Smooth muscle cell (in vitro differentiated cells): Measurements from ENCODE around the gene TSPAN11. TPM values are rescaled to one million over a fixed set of nuclear protein-coding genes. Genes with fewer than 3 reads are reported as not detected.

Experiments used
- DNase-seq: peaks from one replicate; lab custom pipeline; 2025; ENCODE audit not compliant: unreplicated experiment; lab: John Stamatoyannopoulos, UW
- H2AFZ ChIP-seq: fragments of 200-600 bp; sonication (generic); 2 replicates; pipeline ENCODE4 v1.6.0; 2016; ENCODE audit warnings: antibody characterized with exemption, low read depth, mild to moderate bottlenecking
- H3F3A ChIP-seq: fragments of 200-600 bp; sonication (generic); 2 replicates; pipeline ENCODE4 v1.6.0; 2017; ENCODE audit warnings: antibody characterized with exemption, low read depth
- H3K27ac ChIP-seq: fragments of 200-600 bp; sonication (generic); 2 replicates; pipeline ENCODE4 v1.5.1; 2016; ENCODE audit warnings: low read depth, mild to moderate bottlenecking
- H3K27me3 ChIP-seq: fragments of 200-600 bp; sonication (generic); 2 replicates; pipeline ENCODE4 v1.6.1; 2016; ENCODE audit warnings: low read depth, mild to moderate bottlenecking
- H3K36me3 ChIP-seq: fragments of 200-600 bp; sonication (generic); 2 replicates; pipeline ENCODE4 v1.5.1; 2016; ENCODE audit warnings: low read depth
- H3K4me1 ChIP-seq: fragments of 200-600 bp; sonication (generic); 2 replicates; pipeline ENCODE4 v1.5.1; 2016; ENCODE audit warnings: low read depth
- H3K4me2 ChIP-seq: fragments of 200-600 bp; sonication (generic); 2 replicates; pipeline ENCODE4 v1.6.0; 2016; ENCODE audit warnings: mild to moderate bottlenecking
- H3K4me3 ChIP-seq: fragments of 200-600 bp; sonication (generic); 2 replicates; pipeline ENCODE4 v1.5.1; 2016; ENCODE audit warnings: mild to moderate bottlenecking
- H3K79me2 ChIP-seq: fragments of 200-600 bp; sonication (generic); 2 replicates; pipeline ENCODE4 v1.6.0; 2016; ENCODE audit warnings: low read depth, mild to moderate bottlenecking
- H3K9ac ChIP-seq: fragments of 200-600 bp; sonication (generic); 2 replicates; pipeline ENCODE4 v1.6.0; 2016; ENCODE audit warnings: low read depth
- H3K9me3 ChIP-seq: fragments of 200-600 bp; sonication (generic); replicated peaks from 2 replicates; pipeline ENCODE4 v1.5.1; 2016; ENCODE audit warnings: low read depth
- H4K20me1 ChIP-seq: fragments of 200-600 bp; sonication (generic); 2 replicates; pipeline ENCODE4 v1.6.0; 2016; ENCODE audit warnings: low read depth
- WGBS: methylation state at CpG from one replicate; pipeline ENCODE4 v1.1.7; 2016; ENCODE audit warnings: low lambda C conversion rate; 5-methylcytosine and 5-hydroxymethylcytosine counted together
- polyA plus RNA-seq: library from polyadenylated mRNA; unstranded; fragments of >200 nt; fragmentation: Nextera tagmentation; extraction: Ambion mirVana; gene quantifications from 2 replicates; pipeline ENCODE4 v1.2.1, GENCODE V29; 2016
- total RNA-seq: library from RNA; depleted of rRNA; stranded (reverse); fragments of >200 nt; gene quantifications from 2 replicates; pipeline ENCODE4 v1.2.3, GENCODE V29; 2014
- TF ChIP-seq, protein P1 (sequence below): fragments of 200-600 bp; sonication (generic); IDR thresholded peaks from 2 replicates; pipeline ENCODE4 v1.5.1; 2017; ENCODE audit warnings: borderline replicate concordance, mild to moderate bottlenecking, antibody characterized with exemption; ENCODE audit not compliant: insufficient read depth, poor library complexity, severe bottlenecking

The TSPAN11 gene
- total and polyA plus RNA-seq, 2 experiments from 2014 or later: 2.8 to 3.0 TPM

- WGBS: 84% methylated on average over 13 of the region's 13 CpGs
- Histone ChIP-seq H3K27ac (no peak overlapping the region), H3K4me2 (no peak overlapping the region), H3K9ac (no peak overlapping the region), H2AFZ (no peak overlapping the region), H3K4me1 (no peaks in the 10 kb centered on the region), H3K9me3 (no peaks in the 10 kb centered on the region), H3K79me2 (no peaks in the 10 kb centered on the region), H3K36me3 (no peaks in the 10 kb centered on the region), H3K27me3 (no peaks in the 10 kb centered on the region), H4K20me1 (no peaks in the 10 kb centered on the region), H3K4me3 (no peak overlapping the region), H3F3A (no peaks in the 10 kb centered on the region)
- TF ChIP-seq, protein P1, sequence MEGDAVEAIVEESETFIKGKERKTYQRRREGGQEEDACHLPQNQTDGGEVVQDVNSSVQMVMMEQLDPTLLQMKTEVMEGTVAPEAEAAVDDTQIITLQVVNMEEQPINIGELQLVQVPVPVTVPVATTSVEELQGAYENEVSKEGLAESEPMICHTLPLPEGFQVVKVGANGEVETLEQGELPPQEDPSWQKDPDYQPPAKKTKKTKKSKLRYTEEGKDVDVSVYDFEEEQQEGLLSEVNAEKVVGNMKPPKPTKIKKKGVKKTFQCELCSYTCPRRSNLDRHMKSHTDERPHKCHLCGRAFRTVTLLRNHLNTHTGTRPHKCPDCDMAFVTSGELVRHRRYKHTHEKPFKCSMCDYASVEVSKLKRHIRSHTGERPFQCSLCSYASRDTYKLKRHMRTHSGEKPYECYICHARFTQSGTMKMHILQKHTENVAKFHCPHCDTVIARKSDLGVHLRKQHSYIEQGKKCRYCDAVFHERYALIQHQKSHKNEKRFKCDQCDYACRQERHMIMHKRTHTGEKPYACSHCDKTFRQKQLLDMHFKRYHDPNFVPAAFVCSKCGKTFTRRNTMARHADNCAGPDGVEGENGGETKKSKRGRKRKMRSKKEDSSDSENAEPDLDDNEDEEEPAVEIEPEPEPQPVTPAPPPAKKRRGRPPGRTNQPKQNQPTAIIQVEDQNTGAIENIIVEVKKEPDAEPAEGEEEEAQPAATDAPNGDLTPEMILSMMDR: no peak
- no peak for DNase-seq
Observed at GRCh38 chr12:30994274-30994673, 67.7 kb downstream of the TSPAN11 start.

GRCh38 chr12:30996255-30996654 lies 69.7 kb downstream of the TSPAN11 start:
- Histone ChIP-seq H3K27ac (no peak overlapping the region), H3F3A (no peaks in the 10 kb centered on the region), H3K9ac (no peak overlapping the region), H3K4me1 (no peaks in the 10 kb centered on the region), H3K27me3 (no peaks in the 10 kb centered on the region), H3K4me3 (no peak overlapping the region), H4K20me1 (no peaks in the 10 kb centered on the region), H3K9me3 (no peaks in the 10 kb centered on the region), H3K36me3 (no peaks in the 10 kb centered on the region), H2AFZ (no peak overlapping the region), H3K79me2 (no peaks in the 10 kb centered on the region), H3K4me2 (peak overlapping the region; percentile 23)
- 24% methylated on average over 2 of the region's 2 CpGs for WGBS
- TF ChIP-seq, protein P1: no peak
- no peak for DNase-seq

- Histone ChIP-seq H3K27me3 (no peaks in the 10 kb centered on the region), H3K36me3 (no peaks in the 10 kb centered on the region)
Observed at GRCh38 chr12:30996752-30997151, 70.2 kb downstream of the TSPAN11 start.

More at GRCh38 chr12:30996752-30997151, 70.2 kb downstream of the TSPAN11 start:
- Histone ChIP-seq H4K20me1 (no peaks in the 10 kb centered on the region), H3K9ac (no peak overlapping the region), H3K79me2 (no peaks in the 10 kb centered on the region), H3K4me2 (peak overlapping the region; percentile 23), H3K27ac (no peak overlapping the region), H3K4me3 (no peak overlapping the region), H3K9me3 (no peaks in the 10 kb centered on the region), H3K4me1 (no peaks in the 10 kb centered on the region), H2AFZ (no peak overlapping the region), H3F3A (no peaks in the 10 kb centered on the region)
- no peak for DNase-seq
- WGBS: 90% methylated on average over 3 of the region's 3 CpGs
- TF ChIP-seq, protein P1: no peak
